Stimulated activated CD4-positive, alpha-beta T cell treated with anti-CD3 and anti-CD28 coated beads, Interleukin-12 subunit alpha, Interleukin-12 subunit beta, amount 100 ng/mL, for 24 hours (primary cell): ENCODE results near the gene LRP10.
"Not testable (repeated sequence)": the region's sequence is repeated elsewhere in the genome, so short reads cannot be mapped to it uniquely, and the experiment has no call there.

Experiments
- DNase-seq, 2 experiments: peaks; one replicate each; pipeline ENCODE4 v3.0.0-alpha.2; 2020; ENCODE audit warnings: low read depth in 2 of 2

The LRP10 gene

DNA sequence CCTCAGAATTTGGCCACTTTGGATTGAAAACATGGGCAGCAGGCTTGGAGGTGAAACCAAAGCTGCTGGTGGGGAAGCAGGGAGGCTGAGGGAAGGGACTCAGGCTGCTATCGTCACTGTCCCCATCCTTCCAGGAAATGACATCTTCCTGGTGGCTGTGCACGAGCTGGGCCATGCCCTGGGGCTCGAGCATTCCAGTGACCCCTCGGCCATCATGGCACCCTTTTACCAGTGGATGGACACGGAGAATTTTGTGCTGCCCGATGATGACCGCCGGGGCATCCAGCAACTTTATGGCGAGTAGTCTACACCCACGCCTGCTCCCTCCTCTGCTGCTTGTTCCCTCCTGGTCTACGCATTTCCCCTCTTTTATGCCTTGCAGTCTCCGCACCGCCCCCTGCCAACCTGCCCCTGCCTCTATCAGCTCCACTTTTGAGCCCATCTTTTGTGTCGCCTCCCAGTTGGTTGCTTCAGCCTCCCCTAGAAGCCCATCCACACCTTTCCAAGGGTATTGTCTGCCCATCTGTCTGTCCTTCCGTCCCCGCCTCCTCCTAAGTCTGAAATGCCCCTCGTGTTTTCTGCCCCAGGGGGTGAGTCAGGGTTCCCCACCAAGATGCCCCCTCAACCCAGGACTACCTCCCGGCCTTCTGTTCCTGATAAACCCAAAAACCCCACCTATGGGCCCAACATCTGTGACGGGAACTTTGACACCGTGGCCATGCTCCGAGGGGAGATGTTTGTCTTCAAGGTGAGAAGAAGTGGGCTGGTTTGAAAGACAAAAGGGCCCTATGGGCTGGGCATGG, 28.2 kb upstream of the LRP10 start:
- DNase-seq = no peak

DNA sequence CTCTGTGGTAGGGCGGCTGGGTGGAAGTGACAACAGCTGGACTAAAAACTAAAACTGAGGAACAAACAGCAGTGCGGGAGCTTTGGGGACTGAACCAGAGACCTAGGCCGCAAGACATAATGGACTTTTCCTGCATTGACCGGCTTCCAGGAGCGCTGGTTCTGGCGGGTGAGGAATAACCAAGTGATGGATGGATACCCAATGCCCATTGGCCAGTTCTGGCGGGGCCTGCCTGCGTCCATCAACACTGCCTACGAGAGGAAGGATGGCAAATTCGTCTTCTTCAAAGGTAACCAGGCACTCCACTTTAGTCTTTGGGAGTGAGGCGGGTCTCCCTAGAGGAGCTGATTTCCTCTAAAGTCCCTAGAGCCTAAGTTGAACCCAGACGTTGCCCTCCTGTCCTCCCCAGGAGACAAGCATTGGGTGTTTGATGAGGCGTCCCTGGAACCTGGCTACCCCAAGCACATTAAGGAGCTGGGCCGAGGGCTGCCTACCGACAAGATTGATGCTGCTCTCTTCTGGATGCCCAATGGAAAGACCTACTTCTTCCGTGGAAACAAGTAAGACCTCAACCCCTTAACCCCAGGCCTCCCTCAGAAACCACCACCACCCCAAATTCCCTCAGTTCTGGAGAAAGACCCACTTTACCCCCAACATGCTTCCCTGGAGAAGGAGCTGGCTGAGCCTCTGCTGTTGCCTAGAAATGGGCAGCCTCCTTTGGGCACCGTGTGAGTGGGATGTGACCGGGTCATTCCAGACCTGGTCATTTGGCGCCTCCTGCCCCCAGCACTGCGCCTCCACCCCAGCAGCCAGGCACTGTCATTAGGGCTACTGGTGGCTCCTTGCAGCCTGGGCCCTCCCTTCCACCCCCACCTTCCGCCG, 27.1 kb upstream of the LRP10 start:
- no peak for DNase-seq

DNA sequence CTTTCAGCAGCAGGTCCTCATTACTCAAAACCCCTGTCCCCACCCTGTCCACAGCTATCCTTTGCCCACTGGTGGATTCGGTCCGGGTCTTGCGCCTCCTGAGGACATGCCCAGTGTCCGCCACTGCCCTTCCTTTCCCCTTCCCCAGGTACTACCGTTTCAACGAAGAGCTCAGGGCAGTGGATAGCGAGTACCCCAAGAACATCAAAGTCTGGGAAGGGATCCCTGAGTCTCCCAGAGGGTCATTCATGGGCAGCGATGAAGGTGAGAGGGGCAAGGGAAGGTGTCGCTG, 26.5 kb upstream of the LRP10 start:
- no peak for DNase-seq

DNA sequence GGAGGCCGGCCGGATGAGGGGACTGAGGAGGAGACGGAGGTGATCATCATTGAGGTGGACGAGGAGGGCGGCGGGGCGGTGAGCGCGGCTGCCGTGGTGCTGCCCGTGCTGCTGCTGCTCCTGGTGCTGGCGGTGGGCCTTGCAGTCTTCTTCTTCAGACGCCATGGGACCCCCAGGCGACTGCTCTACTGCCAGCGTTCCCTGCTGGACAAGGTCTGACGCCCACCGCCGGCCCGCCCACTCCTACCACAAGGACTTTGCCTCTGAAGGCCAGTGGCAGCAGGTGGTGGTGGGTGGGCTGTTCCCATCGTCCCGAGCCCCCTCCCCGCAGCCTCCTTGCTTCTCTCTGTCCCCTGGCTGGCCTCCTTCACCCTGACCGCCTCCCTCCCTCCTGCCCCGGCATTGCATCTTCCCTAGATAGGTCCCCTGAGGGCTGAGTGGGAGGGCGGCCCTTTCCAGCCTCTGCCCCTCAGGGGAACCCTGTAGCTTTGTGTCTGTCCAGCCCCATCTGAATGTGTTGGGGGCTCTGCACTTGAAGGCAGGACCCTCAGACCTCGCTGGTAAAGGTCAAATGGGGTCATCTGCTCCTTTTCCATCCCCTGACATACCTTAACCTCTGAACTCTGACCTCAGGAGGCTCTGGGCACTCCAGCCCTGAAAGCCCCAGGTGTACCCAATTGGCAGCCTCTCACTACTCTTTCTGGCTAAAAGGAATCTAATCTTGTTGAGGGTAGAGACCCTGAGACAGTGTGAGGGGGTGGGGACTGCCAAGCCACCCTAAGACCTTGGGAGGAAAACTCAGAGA, 25.5 kb upstream of the LRP10 start:
- no peak for DNase-seq

DNA sequence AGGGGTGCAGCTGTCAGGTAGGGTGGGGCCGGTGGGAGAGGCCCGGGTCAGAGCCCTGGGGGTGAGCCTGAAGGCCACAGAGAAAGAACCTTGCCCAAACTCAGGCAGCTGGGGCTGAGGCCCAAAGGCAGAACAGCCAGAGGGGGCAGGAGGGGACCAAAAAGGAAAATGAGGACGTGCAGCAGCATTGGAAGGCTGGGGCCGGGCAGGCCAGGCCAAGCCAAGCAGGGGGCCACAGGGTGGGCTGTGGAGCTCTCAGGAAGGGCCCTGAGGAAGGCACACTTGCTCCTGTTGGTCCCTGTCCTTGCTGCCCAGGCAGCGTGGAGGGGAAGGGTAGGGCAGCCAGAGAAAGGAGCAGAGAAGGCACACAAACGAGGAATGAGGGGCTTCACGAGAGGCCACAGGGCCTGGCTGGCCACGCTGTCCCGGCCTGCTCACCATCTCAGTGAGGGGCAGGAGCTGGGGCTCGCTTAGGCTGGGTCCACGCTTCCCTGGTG, 24.7 kb upstream of the LRP10 start:
- no peak for DNase-seq

DNA sequence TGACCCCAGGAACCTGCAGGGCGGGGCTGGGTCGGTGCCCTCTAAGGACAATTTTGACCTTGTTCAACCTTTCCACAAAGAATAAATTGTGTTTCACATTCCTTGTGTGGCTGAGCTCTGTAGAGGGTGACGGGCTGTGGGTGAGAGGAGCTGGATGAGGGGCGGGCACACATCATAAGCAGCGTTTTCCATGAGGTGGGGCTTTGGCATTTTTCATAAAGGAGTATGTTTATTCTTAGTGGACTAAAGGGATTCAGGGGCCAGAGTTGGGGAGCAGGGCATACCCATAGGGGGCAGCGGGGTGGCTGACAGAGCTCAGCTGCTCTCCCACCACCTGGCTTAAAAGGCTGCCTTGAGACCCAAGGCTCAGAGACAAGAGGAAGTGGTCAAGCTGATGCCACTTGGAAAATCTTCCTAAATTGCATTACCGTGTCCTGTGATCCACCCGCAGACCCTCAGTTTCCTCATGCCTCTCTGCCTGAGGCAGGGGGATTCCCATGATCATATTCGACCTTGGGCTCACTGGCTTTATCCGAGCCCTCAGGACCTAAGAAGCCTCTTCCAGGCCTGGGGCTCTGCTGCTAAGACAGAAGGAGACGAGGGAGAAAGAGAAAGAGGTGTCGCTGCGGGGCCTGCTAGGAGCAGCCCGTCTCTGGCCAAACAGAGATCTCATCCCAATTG, 23.7 kb upstream of the LRP10 start:
- DNase-seq = no peak

DNA sequence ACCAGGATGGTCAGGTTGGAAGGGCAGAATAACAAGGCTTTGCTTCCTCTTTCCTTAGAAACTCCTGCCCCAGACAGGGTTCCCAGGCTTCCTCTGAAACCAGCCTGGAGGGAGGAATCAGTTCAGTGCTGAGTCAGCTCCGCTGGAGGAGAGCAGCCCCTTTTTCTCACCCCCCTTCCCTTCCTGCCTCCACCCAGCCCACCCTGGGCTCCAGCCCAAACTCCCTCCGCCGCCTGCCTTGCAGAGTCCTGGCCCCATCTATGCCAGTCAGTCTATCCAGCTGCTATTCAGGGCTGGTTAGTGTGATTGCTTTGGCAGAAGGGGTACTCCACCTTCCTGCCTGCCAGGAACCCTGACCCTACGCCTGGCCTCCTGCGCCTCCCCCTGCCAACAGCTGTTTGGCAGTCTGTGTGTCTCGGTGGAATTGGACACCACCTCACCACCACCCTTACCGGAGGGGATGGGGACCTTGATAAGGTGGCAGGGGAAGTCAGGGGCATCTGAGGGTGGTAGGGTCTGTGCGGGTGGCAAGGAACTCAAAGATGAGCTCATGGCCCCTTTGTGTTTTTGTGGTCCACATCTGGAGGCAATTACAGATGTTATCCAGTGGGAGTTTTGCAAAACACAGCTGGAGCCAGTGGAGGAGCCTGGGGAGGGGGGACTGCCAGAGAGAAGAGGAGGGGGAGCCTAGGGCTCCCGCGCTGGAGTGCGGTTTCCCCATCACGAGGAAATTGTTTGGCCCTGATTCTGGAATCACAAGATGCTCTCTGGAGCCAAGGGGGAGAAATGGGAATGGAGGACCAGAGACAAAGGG, 23.0 kb upstream of the LRP10 start:
- DNase-seq = no peak

DNA sequence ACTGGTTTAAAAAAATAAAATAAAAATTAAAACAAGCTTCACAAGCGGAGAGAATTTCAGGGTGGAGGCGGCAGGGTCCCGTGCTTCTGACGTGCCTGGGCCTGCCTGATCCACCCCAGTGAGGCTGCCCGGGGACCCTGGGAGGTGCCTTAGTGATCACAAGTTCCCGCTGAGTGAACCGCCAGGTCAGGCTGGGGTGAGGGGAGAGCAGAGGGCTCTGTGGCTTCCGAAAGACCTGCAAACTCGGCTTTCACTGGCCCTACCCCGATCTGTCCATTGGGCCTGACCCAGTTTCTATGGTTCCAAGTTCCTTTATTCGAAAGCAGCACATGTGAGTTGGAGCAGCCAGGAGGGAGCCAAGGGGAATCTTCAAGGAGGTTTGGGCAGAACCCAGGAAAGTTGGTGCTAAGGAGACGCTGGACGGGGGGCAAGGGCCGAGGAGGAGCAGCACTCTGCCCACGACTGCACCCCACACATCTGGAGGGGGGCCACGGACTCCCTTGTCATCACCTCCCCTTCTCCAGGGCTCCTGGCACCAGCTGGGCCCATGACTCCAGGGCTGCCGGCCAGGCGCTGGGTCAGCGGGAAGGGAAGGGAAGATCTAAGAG, 22.2 kb upstream of the LRP10 start:
- no peak for DNase-seq

DNA sequence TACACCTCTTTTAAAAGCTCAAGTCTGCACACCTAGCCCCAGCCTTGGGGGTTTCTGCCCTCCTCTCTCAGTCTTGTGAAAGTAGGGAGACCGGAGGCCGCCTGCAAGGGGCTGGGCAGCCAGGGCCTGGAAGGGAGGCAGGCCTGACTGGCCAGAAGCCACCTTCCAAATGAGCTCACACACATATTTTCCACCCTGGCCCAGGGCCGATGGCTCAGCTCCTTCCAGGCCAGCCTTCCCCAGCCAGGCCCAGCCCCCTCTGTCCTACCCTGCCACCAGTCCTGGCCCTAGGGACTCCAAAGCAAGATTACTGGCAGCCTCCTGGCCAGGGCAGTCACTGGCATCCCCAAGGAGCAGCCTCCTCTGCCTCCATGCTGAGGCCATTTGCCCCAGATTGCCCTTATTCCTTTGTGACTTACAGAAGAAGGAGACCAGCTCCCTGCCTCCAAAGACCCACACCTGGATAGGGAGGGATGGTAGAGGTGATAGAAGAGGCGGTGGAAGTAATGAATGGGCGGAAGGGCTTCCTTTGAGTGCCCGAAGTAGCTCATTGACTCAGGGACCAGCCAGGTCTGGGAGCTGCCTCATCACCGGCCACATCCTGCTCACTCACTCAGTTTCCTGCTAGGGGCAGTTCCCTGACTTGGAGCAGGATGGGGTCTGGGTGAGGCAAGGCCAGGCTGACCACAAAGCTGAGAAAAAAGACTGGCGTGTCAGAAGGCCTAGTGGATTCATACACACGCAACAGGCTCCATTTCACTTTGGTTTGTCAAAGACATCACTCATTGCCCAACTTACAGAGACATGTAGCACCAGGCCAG, 20.4 kb upstream of the LRP10 start:
- no peak for DNase-seq

DNA sequence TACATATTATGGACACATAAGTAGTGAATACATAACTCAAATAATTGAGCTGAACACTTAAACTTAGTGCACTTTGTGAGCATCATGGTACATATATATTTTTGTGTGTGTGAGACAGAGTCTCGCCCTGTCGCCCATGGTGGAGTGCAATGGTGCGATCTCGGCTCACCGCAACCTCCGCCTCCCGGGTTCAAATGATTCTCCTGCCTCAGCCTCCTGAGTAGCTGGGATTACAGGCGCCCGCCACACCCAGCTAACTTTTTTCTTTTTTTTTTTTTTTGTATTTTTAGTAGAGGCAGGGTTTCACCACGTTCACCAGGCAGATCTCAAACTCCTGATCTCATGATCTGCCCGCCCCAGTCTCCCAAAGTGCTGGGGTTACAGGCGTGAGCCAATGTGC, 19.4 kb upstream of the LRP10 start:
- DNase-seq = not testable (repeated sequence)

DNA sequence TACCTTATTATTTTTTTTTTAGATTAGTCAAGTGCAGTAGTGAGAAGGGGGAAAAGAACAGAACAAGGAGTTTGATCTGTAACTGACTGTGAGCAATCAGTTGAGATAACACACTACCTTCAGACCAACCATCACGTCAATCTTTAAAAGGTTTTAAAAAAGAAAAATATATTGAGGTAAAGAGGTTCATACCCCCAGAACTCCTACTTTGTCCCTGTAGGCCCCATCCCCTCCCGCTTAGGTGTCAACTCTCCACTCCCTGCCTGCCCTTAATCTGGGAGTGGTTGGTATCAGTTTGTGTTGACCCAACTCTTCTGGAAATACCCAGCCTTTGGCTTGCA, 19.0 kb upstream of the LRP10 start:
- DNase-seq = no peak

DNA sequence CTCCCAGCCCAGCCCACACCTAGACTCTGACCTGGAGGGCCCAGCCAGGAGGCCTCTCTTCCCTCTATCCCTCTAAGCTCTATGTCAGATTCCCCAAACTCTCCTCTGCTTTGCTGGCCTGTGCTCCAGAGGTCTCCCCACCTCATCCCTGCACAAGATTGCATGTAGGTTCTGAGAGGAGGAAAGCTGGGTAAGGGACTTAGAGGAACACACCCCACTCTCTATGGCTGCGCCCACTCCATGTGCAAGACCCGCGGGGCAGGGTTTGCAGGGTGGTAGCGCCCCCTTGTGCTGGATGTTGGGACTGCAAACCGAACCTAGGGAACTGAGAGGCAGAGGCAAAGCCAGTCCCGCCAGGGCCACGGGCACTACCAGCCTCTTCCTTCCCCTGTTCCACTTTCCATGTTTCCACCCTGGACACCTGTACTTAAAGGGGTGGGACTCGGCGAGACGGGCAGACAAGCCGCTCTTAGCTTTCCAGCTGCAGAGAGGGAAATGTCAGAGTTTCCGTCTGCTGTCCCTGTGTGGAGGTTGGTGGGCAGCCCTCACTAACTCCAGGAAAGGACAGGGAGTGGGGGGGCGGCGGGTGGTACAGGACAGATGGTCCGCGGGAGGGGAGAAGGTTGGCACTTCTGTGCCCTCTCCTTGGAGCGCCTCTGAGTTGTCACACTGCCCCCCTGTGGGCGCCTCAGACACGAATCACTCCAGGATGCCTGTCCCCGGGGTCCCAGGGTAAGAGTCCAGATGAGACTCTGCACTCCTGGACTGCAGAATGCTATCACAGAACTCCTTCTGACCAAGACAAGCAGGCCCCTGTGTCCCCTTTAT, 18.4 kb upstream of the LRP10 start:
- DNase-seq = peak; percentile 83 to 96

DNA sequence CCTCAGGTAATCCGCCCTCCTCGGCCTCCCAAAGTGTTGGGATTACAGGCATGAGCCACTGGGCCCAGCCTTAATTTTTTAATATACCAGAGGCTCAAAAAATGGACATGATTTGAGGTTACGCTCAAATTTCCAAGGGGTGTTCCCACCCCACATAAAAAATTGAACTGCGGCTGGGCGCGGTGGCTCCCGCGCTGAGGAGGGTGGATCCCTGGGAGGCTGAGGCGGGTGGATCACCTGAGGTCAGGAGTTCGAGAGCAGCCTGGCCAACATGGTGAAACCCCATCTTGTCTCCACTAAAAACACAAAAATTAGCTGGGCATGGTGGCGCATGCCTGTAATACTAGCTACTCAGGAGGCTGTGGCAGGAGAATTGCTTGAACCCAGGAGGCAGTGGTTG, 17.2 kb upstream of the LRP10 start:
- not testable (repeated sequence) for DNase-seq

DNA sequence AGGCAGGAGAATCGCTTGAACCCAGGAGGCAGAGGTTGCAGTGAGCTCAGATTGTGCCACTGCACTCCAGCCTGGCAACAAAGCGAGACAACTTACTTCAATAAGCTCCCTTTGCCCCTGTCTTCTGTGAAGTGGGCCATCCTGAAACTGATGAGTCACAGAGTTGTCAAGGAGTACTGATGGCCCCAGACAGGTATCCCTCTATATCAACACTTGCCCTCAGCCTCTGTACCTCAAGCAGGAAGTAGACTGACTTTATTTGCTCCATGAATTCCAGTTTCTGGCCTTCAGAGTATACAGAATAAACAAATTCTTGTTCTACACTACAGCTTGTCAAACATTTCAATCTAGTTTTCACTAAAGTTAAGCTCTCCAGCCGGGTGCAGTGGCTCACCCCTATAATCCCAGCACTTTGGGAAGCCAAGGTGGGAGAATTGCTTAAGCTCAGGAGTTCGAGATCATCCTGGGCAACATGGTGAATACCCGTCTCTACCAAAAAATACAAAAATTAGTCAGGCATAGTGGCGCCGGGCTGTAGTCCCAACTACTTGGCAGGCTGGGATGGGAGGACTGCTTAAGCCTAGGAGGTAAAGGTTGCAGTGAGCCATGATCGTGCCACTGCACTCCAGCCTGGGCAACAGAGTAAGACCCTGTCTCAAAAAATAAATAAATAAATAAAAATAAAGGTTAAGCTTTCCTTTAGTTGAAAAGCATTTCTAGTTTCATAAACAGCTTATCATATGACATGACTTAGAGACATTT, 16.4 kb upstream of the LRP10 start:
- DNase-seq = no peak

DNA sequence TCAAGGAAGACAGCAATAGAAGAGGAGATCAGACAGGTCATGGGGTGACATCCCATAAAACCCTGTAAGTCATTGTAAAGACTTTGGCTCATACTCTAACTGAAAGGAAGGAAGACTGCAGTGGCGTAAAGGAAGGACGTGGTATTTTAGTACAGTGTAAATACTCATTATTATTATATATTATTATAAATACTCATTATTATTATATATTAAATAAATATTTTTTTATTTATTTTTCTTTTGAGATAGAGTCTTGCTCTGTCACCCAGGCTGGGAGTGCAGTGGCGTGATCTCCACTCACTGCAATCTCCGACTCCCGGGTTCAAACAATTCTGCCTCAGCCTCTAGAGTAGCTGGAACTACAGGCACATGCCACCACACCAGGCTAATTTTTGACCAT, 15.1 kb upstream of the LRP10 start:
- no peak for DNase-seq

DNA sequence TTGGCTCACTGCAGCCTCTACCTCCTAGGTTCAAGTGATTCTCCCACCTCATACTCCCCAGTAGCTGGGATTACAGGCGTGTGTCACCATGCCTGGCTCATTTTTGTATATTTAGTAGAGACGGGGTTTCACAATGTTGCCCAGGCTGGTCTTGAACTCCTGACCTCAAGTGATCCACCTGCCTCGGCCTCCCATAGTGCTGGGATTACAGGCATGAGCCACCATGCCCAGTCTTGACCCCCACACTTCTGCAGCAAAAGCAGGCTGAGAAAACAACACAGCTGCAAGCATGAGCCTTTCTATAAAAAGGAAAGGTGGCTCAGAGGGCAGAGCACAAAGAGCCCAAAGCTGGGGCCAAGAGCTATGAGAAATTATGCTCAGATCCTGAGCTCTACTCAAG, 11.2 kb upstream of the LRP10 start:
- not testable (repeated sequence) for DNase-seq

DNA sequence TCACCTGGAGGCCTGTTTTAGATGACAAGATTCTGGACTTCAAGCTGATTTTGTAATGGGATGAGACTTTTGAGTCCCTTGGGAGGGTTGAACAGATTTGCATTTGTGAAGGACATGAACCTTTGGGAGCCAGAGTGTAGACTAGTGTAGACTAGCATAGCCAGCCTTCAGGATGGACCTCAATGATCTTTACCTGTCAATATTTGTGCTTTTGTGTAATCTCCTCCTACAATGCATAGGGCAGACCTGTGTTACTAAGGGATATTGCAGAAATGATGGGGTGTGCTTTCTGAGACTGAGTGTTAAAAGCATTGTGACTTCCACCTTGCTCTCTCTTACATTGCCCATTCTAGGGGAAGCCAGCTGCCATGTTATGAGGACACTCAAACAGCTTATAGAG, 9.9 kb upstream of the LRP10 start:
- no peak for DNase-seq

DNA sequence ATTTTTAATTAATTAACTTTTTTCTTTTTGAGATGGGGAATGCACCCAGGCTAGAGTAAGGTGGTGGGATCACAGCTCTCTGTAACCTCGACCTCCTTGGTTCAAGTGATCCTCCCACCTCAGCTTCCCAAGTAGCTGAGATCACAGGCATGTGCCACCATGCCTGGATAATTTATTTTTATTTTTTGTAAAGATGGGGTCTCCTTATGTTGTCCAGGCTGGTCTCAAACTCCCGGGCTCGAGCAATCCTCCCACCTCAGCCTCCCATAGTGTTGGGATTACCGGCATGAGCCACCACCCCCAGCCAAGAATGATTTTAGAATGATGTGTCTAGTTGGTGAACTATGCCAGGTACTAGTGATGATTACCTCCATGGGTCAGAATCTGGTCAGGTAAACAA, 6.6 kb upstream of the LRP10 start:
- DNase-seq = no peak
